HG02981 (cell line): ENCODE measurements around the gene GSTT4.
"Not testable (repeated sequence)": the region's sequence is repeated elsewhere in the genome, so short reads cannot be mapped to it uniquely, and the experiment has no call there.

Experiments
- ATAC-seq: cut with Tn5 transposase; IDR thresholded peaks from one replicate; pipeline ENCODE4 v1.9.1; 2021; ENCODE audit warnings: mild to moderate bottlenecking, moderate library complexity; ENCODE audit not compliant: unreplicated experiment

Gene GSTT4

DNA sequence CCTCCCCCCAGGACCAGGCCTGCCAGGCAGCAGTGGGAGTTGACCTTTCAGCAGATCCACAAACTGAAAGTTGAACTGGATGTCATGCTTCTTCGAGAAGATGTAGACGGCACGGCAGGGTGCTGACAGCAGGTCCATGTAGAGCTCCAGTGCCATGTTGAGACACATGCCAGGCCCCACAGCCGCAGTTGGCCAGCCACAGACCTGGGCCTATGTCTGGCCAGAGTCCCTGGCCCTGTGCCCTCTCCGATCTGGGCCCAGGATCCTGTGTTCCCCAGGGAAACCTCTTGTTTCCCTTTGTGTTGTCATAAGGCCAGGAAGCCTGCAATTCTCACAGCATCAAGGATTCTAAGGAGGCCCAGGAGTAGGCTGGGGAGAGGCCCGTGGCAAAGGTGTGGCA is at the start of gene GSTT4:
Gene GSTT4, minus strand, starts transcription at position 253 of the 400 bp plus-strand sequence. Its CDS starts 97 bp downstream, at position 156.
- ATAC-seq = no peak

DNA sequence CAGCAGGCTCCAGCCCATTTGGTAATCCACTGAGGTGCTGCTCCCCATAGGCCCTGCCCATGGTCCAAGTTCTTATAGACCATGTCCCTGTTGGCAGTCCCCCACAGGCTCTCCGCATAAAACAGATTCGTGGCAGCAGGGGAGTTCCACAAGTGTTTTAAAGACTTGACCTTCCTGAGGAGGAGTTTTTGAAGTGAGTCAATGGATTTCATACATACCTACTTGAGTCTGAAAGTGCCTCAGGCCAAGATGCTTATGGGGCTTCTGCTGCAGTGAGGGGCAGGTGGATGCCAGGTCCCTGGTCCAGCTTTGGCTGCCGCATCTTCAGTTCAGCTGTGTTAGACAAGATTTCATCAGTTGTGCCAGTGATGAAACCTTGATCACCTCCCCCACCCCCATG is 49.1 kb upstream of the GSTT4 start:
- ATAC-seq = no peak

DNA sequence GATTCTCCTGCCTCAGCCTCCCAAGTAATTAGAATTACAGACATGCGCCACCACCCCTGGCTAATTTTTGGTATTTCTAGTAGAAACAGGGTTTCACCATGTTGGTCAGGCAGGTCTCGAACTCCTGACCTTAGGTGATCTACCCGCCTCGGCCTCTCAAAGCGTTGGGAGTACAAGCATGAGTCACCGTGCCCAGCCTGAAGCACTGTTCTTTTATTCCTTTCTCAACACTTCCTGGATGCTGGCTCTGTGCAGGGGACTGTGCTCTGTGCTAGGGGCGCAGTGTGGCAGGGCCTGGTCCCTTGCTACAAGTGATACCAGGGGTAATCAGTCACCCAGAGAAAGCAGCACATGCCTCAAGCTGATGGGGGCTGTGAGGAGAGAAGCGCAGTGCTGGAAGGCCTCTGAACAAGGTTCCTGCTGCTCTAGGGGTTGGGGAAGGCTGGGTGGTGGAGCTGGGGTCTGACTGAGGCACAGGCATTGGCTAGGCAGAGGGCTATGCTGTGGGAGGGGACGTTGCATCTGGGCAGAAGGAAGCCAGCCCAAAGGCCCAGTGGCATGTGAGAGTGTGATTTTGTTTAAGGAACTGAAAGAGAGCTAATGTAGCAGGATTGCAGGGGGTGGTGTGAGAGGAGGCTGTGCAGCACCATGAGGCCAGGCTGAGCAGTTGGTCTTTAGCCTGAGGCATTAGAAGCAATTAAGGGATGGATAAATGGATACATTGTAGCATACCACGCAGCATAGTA is 48.4 kb upstream of the GSTT4 start:
- ATAC-seq = no peak

DNA sequence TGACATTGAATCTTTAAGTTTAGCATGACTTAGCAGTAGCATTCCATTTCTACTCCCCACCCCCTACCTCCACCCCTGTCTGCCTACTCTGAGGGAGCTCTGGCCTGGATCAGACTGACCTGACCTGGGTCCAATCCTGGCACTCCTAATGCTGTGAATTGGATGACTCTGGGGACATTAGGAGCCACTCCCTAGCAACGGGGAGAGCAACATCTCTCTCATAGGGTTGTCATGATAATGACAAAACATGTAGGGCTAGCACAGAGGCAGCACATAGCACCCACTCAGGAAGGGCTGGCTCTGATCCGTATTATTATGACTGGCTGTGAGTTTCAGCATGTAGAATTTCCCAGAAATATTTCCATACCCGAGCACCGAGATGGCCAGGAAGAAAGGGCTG is 46.3 kb upstream of the GSTT4 start:
- ATAC-seq = no peak

GRCh38 chr22:24051028-24051427 is 45.8 kb upstream of the GSTT4 start:
- ATAC-seq = no peak

- no peak for ATAC-seq
Observed at GRCh38 chr22:24049978-24050377, 44.7 kb upstream of the GSTT4 start.

DNA sequence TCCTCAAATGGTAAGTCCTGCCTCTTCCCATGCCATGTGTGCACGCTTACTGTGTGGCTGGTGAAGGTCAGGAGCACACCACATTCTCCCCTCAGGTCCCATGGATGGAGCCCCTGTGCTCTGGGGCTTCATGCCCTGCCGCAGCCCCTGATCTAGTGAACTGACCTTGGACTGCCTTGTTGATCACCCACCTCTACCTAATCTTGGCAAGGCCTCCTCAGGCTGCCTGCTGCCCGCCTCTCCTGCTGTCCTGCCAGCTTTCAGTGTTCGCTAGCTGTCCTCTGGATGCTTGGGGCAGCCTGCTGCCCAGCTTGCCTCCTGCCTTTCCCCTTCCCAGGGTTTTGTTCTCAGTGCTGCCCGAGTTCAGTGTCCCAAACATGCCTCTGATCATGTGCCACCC is 44.0 kb upstream of the GSTT4 start:
- no peak for ATAC-seq

DNA sequence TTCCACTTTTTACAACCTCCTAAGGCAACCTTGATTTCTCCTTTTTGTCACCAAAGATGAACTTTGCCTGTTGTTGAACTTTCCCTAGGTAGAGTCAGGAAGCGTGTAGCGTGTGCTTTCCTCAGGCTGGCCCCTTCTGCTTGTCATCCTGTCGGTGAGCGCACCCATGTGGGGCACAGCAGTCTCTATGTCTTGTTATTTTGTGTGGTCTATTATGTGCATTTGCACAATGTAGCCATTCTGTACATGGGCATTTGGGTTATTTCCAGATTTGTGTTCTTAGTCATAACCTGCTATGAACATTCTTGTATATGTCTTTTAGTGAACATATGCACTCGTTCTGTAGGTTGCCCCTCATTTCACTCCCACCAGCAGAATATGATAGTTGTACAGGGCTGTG is 40.8 kb upstream of the GSTT4 start:
- ATAC-seq = no peak

GRCh38 chr22:24043958-24044357 is 38.7 kb upstream of the GSTT4 start:
- no peak for ATAC-seq

- not testable (repeated sequence) for ATAC-seq
Observed at GRCh38 chr22:24043465-24043864, 38.2 kb upstream of the GSTT4 start.

DNA sequence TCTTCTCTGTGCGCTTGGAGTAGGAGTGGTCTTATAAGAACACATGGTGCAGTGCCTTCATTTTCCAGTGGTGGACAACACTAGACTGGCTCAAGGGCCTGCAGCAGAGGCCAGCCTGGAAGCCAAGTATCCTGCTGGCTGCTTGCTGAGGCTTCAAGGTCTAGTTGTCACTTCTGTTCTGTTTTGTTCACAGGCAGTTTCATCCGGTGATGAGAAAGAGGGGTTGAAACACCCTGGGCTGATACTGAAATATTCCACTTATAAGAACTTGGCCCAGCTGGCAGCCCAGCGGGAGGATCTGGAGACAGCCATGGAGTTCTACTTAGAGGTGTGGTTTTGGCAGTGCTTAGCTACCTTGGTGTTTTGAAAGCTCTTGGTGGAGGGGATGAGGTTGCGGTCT is 35.7 kb upstream of the GSTT4 start:
- no peak for ATAC-seq

- no peak for ATAC-seq
Observed at GRCh38 chr22:24039046-24039445, 33.8 kb upstream of the GSTT4 start.

GRCh38 chr22:24037851-24038765 is 32.9 kb upstream of the GSTT4 start:
- ATAC-seq = no peak

- no peak for ATAC-seq
Observed at GRCh38 chr22:24035296-24035695, 30.0 kb upstream of the GSTT4 start.

- no peak for ATAC-seq
Observed at GRCh38 chr22:24033731-24034130, 28.5 kb upstream of the GSTT4 start.

DNA sequence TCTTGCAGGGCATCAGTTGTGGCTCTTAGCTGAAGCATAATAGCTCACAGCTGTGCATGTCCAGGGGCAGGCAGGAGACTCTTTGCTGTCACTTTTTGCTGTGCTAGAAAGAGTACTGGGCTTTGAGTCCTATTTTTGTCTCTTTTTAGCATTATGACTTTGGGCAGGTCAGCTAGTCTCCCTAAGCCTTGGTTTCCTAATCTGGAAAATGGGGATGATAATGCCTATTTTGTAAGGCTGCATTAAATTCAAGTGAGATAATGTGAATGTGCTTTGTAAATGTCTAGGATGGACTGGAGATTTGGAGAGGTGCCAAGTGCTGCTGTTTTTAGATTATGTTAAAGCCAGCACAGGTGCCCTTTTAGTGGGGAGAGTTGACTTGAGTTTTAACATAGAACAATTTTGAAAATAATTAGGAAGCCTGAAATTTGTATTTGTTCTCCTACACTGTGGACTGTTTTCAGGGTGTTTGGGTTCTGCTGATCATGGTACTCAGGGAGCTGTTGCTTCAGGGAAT is 25.0 kb upstream of the GSTT4 start:
- no peak for ATAC-seq

DNA sequence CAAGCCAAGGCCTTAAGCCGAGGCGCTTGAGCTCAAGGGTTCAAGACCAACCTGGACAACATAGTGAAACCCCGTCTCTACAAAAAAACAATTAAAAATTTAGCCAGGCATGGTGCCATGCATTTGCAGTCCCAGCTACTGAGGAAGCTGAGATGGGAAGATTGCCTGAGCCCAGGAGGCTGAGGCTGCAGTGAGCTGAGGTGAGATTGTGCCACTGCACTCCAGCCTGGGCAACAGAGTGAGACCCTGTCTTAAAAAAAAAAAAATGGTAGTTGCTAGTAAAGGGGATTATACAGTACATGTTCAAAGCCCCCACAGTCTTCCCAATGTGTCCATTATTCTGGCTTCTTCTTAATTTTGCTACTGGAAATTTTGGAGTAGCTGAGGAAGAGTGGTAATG is 24.1 kb upstream of the GSTT4 start:
- no peak for ATAC-seq

GRCh38 chr22:24028533-24028932 is 23.3 kb upstream of the GSTT4 start:
- no peak for ATAC-seq

DNA sequence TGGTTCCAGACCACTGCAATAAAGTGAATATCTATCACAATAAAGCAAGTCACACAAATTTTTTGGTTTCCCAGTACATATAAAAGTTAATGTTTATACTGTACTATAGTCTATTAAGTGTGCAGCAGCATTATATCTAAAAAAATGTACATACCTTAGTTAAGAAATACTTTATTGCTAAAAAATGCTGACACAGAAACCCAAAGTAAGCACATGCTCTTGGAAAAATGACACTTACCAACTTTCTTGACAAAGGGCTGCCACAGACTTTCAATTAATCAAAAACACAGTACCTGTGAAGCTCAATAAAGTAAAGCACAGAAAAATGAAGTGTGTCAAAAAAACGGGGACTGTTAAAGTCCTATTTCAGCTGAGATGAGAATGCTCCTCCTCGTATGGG is 22.7 kb upstream of the GSTT4 start:
- no peak for ATAC-seq

- no peak for ATAC-seq
Observed at GRCh38 chr22:24027389-24027975, 22.2 kb upstream of the GSTT4 start.

- no peak for ATAC-seq
Observed at GRCh38 chr22:24026733-24027132, 21.5 kb upstream of the GSTT4 start.
